Epithelial cell of esophagus (primary cell): ENCODE measurements around the gene ITGAE.
A peak's percentile ranks its signal among the peaks of the same experiment; 100 is the strongest.

Experiments
- DNase-seq: peaks from one replicate; pipeline ENCODE4 v3.0.0; 2010; ENCODE audit warnings: low read depth
- H3K4me3 ChIP-seq: 2 replicates; pipeline ENCODE4 v1.5.1; 2011; ENCODE audit warnings: mild to moderate bottlenecking, low read length, control low read depth
- TF ChIP-seq, protein P1 (sequence below): IDR thresholded peaks from 2 replicates; pipeline ENCODE4 v1.5.1; 2011; ENCODE audit warnings: low read depth, mild to moderate bottlenecking, low read length, control low read depth, inconsistent platforms; ENCODE audit not compliant: insufficient read depth; ENCODE audit errors: missing control alignments

Gene ITGAE

DNA sequence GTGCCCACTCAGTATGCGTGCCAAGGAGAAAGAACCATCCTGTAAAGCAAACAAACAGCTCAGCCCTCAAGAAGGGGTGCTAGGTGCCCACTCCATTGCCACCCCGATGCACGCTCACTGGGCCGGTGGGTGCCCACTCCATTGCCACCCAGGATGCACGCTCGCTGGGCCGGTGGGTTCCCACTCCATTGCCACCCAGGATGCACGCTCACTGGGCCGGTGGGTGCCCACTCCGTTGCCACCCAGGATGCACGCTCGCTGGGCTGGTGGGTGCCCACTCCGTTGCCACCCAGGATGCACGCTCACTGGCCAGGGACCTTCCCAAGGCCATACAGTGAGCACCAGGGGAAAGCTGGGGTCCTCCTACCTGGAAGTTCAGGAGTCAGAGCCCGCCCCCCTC lies 49.2 kb downstream of the ITGAE start:
- no peak for DNase-seq
- H3K4me3 ChIP-seq: no peak overlapping the region
- TF ChIP-seq, protein P1, sequence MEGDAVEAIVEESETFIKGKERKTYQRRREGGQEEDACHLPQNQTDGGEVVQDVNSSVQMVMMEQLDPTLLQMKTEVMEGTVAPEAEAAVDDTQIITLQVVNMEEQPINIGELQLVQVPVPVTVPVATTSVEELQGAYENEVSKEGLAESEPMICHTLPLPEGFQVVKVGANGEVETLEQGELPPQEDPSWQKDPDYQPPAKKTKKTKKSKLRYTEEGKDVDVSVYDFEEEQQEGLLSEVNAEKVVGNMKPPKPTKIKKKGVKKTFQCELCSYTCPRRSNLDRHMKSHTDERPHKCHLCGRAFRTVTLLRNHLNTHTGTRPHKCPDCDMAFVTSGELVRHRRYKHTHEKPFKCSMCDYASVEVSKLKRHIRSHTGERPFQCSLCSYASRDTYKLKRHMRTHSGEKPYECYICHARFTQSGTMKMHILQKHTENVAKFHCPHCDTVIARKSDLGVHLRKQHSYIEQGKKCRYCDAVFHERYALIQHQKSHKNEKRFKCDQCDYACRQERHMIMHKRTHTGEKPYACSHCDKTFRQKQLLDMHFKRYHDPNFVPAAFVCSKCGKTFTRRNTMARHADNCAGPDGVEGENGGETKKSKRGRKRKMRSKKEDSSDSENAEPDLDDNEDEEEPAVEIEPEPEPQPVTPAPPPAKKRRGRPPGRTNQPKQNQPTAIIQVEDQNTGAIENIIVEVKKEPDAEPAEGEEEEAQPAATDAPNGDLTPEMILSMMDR: no peak

DNA sequence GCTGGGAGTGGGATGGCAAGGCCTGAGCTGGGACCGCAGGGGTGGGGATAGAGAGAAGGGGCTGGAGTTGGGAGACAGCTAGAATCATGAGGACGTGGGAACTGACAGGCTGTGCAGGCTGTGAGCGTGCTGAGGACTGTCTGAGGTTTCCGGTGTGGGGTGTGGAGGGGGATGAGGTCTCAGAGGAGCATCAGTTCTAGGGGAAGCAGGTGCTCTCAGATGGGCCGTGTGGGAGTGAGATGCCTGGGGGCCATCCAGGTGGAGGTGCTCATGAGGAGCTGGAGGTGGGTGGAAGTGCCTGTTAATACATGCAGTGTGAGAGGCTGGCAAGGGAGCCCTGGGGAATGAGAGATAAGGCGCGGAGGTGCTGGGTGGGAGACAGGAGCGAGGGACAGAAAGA lies 50.1 kb downstream of the ITGAE start:
- no peak overlapping the region for H3K4me3 ChIP-seq
- TF ChIP-seq, protein P1: no peak
- DNase-seq: no peak

DNA sequence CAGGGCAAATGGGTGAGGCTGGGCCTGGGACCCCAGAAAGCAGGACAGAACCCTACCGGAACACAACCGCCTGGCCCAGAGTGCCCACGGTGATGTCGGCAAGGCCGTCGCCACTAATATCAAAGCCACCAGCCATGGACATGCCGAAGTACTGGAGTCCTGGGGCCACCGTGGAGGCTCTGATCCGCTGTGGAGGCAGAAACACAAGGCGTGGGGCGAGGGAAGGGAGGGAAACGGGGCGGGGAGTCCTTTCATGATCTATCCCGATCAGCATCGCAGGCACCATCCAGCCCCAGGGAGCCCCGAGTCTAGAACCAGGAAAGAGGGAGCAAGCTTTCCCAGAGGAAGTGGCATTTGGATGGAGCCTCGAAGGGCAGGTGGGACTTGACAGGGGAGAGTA lies 50.7 kb downstream of the ITGAE start:
- TF ChIP-seq, protein P1: no peak
- no peak overlapping the region for H3K4me3 ChIP-seq
- no peak for DNase-seq

DNA sequence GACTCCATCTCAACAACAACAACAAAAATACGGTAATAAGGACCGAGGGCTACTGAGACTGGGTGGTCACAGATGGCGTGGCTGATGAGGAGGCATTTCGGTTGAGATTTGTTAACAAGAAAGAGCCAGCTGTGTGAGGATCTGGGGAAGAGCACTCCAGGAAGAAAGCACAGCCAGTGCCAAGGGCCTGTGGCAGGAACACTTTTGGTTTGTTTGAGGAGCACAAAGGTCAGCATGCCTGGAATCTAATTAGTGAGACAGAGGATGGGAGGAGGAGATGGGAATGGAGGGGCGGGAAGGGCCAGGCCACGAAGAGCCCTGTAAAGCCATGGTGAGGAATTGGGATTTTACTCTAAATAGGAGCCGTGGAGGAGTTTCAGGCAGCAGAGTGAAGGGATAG lies 52.4 kb downstream of the ITGAE start:
- no peak for DNase-seq
- no peak overlapping the region for H3K4me3 ChIP-seq
- TF ChIP-seq, protein P1: no peak

DNA sequence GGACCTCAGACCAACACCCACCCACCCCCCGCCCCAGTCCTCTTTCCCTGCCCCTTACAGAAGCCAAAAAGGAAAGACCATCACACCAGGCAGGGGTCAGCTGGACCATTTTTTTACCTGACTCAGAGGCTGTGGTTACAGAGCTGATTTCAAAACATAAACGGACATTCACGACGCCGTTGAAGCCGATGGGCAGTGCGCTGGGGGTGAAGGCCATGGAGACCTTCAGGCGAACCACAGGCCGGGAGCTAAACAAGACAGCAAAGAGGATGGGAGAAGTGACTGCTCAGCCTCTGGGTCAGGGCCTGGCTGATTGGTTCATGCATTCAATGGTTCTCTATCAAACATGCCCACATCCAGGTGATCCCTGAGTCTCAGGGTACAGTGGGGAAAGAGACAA lies 53.2 kb downstream of the ITGAE start:
- TF ChIP-seq, protein P1: no peak
- H3K4me3 ChIP-seq: no peak overlapping the region
- no peak for DNase-seq

DNA sequence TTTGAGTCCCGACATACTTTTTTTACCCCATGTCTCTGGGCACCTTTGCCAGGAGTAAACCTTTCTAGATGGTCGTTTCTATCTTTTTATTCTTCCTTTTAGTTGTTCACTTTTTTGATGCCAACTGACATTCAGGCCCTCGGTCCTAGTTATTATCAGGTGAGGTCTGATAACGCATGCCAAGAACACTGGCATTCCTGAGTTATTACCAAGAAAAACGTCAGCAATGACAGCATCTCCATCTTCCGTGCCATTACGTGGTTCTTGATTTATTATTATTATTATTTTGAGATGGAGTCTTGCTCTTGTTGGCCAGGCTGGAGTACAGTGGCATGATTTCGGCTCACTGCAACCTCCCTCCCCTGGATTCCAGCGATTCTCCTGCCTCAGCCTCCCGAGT lies 55.9 kb downstream of the ITGAE start:
- no peak for DNase-seq
- TF ChIP-seq, protein P1: no peak
- no peak overlapping the region for H3K4me3 ChIP-seq

DNA sequence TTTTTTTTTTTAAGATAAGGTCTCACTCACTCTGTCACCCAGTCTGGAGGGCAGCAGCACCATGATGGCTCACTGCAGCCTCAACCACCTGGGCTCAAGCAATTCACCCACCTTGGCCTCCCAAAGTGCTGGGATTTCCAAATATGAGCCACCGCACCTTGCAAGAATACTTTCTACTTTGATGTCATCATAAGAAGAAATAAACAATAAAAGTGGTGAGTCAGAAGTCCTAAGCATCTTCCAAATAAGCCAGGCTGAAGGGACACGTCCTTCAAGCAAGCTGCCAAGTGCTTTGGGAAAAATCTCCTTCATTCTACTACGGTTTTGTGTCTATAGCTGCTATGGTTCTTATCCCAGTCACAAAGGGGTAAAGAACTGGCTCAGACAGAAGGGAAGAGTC lies 57.0 kb downstream of the ITGAE start:
- TF ChIP-seq, protein P1: no peak
- DNase-seq: peak; percentile 38
- no peak overlapping the region for H3K4me3 ChIP-seq
